Fibroblast of peridontal ligament (primary cell): ENCODE results near the gene FAM162A.

ENCODE experiments used
- DNase-seq: peaks from one replicate; pipeline ENCODE4 v3.0.0-alpha.2; 2010; ENCODE audit errors: extremely low read depth

Gene FAM162A

DNA sequence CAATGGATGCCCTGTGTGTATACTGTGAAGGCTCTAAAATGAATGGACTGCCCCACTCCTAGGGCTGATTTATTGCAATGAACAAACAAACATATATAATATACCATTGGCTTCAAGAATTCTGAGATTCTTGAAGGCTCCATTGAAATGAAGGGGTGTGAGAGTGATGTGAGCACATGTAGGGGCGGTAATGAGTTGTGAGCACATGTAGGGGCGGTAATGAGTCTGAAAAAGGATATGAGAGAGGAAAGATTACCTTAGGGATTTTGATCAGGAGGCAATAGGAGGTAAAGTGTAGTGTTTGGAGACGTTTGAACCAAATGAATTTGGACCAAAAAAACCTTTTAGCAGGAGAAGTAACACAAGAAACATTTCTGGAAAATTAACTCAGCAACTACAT is 3.7 kb downstream of the FAM162A start:
- no peak for DNase-seq

DNA sequence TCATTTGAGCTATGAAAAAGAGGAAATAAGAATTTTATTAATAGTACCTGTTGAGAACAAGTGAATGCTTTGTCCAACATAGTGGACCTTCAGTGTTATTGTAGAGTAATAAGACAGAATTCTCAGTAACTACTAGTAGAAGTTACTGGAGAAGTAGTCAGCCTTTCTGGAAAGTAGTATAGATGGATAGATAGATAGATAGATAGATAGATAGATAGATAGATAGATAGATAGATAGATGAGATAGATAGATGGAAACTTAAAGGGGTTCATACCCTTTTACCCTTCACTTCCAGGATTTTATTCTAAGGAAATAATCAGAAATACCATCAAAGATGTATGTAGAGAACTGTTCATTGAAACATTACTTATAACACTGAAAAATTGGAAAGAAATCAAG is 5.2 kb downstream of the FAM162A start:
- DNase-seq: no peak

DNA sequence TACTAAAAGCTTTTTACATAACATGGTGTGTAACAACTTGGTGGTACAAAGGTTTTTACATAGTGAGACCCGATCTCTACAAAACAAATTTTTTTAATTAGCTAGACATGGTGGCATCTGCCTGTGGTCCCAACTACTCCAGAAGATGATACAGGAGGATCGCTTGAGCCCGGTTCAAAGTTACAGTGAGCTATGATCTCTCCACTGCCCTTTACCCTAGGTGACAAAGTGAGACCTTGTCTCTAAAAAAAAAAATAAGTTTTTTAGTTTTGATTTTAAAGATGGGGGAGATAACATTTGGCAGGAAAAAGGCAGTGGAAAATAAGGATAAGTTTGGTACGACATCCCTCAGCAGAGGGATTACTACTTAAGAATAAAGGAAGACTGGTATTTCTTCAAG is 5.9 kb downstream of the FAM162A start:
- DNase-seq: no peak

DNA sequence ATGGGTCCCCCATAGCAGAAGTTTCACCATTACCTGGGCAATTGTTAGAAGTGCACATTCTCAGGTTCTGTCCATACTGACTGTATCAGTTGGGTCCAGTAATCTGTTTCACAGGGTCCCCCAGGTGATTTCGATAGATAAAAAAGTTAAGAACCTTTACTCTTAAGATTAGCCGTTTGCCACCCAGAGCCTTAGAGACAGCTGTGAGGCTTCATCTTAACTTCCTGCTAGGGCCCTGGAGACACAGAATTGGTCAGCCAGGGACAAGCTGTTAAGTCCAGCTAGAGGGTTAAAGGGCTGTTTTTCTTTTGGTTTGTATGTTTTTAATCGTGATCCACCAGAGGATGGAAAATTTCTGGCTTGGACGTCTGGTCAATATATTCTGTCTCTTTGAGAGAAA is 6.7 kb downstream of the FAM162A start:
- no peak for DNase-seq

DNA sequence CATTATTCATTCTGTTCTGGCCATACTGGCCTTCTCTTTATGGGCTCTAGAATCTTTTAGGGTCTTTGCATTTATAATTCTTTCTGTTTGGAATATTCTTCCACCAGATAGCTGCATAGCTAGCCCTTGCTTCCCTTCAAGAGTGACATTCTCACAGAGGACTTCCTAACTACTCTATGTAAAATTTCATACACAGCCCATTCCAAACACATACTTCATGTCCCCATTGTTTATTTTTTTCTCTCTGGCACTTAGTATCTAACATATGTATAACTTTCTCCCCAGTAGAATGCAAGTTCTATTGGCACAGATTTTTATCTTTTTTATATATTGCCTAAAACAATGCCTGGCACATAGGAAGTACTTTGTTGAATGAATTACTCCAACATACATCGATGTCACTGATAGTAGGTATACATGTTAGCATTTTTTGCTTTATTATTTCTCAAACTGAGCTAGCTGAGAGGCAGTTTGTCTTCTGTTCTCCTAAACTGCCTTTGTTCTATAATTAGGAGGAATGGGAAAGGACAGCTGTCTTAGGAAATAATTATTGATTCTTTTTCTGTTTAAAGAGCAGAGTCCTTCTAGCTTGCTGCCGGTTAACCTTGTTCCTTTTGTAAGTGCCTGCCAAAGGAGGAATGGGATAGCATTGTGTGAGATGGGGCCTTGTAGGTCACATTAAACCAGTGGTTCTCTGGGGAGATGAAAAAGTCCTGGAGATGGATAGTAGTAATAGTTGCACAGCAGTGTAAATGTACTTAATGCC is 7.9 kb downstream of the FAM162A start:
- DNase-seq: no peak

DNA sequence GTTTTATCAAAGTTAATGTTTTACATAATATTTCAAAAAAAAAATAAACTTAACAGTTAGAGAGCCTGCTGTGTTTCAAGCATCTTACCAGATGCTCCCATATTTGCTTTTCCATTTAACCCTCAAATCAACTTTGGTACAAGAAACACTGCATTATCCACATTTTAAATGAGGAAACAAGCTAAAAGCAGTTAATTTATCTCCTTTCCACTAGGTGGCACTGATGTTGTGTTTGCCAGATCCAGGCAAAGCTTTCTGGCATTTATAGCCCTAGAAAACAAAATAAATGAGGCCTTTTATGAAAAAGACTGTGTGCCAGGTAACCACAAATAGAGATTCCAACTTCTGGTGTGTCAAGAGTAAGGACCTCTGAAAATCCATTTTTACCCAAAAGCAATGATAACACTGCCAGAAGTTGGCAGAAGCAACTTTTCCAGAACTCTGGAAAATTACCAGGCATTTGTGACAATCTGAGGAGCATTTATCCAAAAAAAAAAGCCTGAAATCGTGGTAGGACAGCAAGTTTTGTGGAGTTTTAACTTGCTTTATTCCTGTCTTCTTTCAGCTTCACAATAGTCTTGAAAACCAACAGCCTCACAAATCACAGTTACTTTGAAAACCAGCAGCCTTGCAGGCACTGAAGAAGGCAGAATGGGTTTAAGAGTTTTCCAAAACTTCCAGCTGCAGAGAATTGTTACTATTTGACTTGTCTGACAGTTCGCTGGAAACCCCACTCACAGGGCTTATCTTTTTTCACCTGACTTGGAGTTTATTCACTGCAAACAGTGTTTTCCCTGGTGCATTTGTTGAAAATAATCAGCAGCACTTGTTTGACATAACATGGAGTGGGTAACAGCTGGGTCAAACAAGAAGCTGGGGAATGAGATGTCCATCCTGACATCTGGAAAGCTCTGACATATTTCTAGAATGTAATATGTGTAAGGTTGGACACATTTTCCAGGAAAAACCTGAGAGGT is 9.2 kb downstream of the FAM162A start:
- peak; percentile 67 for DNase-seq

DNA sequence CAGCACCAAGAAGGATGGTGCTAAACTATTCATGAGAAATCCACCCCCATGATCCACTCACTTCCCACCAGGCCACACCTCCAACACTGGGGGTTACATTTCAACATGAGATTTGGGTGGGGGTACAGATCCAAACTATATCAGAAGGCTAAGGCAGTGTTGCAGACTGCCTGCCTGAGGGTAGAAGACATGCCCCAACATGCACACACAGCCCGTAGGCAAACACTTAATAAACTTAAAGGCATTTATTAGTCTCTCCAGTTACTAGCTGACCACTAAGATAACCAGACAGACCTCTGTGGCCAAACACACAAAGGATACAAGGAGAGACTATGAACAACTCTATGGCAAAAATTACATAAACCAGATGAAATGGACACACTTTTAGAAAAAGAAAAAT is 10.2 kb downstream of the FAM162A start:
- DNase-seq: no peak

DNA sequence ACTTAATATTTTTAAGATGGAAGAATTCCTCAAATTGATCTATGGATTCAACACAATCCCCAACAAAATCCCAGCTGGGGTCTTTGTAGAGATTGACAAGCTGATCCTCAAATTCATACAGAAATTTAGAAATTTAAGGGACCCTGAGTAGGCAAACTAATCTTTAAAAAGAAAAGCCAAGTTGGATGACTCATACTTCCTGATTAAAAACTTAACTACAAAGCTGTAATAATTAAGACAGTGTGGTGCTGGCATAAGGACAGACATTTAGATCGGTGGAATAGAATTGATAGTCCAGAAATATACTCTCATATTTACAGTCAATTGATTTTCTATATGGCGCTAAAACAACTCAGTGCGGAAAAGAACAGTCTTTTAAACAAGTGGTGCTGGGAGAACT is 11.6 kb downstream of the FAM162A start:
- peak; percentile 12 for DNase-seq

DNA sequence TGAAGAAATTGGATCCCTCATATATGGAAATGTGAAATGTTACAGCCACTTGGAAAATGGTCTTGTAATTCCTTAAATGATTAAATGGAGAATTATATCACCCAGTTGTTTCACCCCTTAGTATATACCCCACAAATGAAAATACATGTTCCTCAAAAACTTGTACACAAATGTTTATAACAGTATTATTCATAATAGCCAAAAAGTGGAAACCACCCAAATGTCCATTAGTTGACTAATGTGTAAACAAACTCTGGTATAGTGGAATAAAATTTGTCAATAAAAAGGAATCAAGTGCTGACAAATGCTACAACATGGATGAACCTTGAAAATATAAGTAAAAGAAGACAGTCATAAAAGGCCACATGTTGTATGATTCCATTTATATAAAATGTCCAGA is 12.5 kb downstream of the FAM162A start:
- DNase-seq: no peak

DNA sequence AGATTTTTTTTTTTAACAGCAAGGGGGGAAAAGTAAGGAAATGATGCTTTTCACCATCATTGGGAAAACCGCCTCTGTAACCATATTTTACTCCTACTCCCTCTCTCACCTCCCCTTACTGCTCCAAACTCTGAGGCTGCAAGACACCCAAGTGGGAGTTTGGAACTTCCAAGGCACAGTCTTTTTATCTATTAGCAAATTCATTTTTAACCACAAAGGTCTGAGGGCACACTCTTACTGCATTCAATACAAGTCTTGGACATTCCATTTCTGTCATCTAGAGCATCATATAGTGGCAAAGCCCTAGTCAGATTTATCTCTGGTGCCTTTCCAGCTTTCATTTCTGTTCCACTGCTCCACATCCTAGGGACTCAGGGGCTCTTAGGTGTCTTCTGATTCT is 13.2 kb downstream of the FAM162A start:
- DNase-seq: no peak

DNA sequence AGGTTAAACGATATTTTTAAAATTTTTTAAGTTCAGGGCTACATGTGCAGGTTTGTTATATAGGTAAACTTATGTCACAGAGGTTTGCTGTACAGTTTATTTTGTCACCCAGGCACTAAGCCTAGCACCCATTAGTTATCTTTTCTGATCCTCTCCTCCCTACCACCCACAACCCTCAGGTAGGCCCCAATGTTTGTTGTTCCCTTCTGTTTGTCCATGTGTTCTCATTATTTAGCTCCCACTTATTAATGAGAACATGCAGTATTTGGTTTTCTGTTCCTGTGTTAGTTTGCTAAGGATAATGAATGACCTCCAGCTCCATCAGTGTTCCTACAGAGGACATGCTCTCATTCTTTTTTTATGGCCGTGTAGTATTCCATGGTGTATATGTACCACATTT is 14.9 kb downstream of the FAM162A start:
- DNase-seq: no peak

DNA sequence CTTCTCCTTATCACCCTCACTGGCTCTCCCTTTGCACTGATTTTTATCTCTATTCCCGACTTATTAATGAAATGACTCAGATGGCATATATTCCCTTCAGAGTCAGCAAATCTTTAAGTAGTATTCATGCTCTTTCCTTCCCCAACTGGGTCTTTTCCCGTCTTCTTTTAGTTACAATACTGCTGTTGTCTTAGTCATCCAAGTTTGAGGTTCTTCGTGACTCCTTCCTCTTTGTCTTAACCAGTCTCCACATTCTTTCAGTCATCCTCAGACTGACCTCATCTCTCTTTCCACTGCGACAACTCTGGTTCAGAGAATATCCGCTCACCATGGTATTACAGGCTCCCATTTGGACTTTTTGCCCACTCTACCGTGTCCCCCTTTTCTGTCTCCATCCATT is 19.5 kb downstream of the FAM162A start:
- no peak for DNase-seq

DNA sequence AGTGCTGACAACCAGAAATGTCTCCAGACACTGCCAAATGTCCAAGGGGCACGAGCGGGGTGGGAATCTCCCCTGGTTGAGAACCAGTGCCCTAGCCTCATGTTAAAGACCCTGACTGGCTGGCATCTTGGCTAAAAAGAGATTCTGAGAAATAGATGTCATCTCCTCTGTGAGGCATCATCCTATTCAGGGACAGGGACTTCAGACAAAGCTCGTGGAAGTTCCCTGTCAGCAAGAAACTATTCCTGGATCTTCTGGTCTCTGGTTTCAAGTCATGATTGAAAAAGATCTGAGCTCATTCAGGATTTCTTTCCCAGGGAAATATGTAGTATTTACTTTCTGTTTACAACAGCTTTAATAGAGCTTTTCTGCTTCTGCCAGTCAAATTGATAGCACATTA is 21.0 kb downstream of the FAM162A start:
- no peak for DNase-seq

DNA sequence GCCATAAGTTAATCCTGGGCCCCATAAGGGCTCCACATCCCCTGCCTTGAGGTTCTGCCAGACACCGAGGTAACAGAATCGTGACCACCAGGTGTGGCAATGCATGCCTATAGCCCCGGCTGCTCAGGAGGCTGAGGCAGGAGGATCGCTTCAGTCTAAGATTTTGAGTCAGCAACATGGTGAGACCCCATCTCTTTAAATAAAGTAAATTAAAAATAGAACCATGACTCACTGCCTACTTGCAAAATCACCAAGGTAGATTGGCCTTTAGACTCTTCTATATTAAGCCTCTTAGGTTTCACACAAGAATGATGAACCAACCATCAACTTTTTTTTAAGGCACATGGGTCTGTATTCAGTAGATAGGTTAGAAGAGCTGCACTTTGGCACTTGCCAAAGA is 22.2 kb downstream of the FAM162A start:
- DNase-seq: no peak

DNA sequence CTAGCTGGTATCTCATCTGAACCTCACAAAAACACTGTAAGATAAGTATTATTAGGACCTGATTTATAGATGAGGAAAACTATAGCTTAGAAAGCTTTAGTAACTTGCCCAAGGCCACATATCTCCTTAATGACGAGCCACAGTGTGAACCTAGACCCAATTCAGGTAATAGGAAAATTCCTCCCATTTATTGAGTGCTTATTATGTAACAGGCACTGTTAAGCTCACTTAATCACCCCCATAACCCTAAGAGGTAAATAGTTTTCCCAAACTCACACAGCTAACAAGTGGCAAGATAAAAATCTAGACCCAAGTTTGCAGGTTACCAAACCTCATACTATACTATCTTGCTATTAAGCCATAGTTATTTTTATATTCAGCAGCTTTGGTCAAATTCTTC is 24.0 kb downstream of the FAM162A start:
- no peak for DNase-seq

DNA sequence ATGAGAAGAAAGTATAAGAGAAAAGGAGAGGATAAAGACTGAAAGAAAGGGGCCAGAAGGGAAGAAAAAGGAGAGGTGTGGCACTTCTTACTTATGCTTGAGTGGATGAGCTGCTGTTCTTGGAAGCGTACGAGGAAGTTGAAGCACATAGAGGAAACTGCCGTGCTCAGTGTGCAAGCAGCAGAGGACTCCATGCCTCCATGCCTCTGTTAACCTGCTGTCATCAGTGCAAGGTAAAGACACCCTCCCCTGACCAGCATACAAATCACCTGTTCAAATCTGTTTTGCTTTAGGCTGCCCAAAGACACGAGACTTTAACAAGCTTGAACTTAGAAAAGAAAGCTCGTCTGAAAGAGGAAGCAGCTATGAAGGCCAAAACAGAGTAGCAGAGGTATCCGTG is 25.5 kb downstream of the FAM162A start:
- DNase-seq: no peak

DNA sequence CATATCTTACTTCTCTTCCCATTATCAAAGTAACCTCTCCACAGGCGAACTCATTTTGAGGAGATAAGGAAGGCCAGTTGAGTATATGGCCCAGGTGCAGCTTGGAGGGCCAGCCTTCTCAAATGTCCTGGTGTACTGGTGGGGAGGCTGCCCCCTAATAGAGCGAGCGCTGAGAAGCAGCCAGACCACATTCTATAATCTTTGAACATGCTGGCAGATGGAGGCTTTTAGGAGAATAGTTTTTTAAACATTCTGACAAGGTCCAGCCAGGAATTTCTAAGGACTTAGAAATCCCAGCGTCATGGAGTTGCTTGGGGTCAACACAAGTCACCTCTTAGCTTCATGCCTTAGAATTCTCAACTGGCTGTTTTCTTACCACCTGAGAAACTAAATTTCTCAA is 26.1 kb downstream of the FAM162A start:
- DNase-seq: no peak

DNA sequence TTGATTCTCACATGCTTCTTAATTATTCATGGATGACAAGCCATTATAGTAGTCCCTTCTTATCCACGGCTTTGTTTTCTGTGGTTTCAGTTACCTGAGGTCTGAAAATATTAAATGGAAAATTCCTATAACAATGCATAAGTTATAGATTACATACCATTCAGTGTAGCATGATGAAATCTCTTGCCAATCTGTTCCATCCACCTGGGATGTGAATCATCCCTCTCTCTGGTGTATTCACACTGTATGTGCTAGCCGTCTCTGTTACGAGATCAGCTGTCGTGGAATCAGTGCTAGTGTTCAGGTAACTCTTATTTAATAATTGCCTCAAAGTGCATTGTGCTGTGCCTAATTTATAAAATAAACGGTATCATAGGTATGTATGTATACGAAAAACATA is 26.7 kb downstream of the FAM162A start:
- DNase-seq: no peak

DNA sequence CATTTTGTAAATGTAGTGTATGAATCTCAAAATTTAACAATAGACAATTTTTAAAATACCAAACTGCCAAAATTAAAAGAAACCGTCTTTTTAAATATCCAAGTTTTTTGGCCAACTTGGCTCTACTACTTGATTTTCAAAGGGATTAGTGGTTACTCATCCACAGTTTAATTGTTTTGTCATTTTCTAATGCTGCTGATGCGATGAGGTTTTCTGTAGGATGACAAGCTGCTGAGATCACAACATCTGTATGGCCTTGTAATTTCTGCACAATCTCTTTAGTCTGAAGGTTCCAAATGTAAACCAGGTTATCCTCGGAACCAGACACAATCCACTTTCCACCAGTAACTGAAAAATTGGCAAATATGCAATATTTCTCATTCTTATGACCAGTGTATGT is 30.4 kb downstream of the FAM162A start:
- DNase-seq: no peak

DNA sequence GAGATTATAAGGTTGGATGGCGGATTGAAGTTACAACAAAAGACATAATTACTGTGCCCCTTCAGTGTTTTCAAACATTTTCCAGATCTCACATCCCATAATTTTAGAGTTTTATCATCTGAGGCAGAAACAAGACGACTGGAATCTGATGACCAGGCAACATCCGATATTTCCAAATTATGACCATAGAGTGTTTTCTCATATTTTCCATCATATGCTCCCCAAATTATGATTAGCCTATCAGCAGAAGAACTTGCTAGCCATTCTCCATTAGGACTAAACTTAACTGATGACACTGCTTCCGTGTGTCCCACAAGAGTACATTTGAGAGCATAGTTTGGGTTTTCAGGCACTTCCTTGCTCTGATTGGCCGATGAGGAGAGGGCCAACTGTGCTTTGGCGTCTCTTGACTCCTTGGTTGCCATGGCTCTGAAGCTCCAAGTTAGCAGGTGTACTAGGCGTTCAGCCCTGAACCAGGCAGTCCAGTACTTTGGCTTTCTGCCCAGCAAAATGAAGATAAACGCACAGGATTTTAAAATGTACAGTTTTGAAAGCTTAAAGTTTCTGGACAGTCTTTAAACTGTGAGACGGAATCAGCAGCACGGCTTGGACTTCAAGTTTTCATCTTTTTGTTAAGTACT is 31.2 kb downstream of the FAM162A start:
- DNase-seq: peak; percentile 43

DNA sequence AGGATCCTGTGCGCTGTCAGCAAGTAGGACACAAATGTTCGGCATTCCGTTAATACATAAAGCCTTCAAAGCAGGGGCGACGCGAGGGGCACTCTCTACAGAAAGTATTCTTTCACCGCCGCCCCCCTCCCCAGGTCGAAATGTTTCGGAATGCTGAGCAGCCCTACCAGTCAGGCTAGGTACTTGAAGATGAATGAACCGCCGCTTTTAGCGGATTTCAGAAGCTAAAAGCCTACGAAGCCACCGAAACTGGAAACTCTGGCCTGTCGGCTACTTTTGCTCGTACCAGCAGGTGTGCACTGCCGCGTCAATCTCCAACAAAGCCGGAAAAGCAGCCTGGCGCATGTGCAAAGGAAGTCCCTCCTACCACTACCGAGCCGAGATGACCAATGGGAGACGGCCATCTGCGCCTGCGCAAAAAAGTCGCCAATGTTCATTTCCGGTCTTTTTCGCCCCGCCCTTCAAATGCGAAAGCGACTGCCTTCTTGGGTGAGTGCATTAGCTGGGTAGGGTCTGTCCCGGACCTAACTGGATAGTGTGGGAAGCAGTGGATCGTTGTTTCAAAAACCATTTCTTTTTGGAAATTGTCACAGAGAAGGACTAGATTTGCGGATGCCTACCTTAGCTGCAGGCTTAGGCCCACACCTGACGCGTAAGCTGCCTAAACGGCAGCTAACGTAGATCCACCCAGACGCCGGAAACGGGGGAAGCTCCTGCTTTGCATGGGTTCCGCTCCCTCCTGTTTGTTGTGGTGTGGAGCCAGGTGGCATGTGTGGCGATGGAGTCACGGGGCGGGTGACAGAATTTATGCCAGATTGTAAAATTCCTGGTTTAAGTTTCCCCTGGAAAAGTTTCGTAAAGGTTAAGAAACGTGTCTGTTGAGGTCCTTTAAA is 32.0 kb downstream of the FAM162A start, which contains the start of gene WDR5B:
WDR5B (minus strand) TSS at position 301 of the 893 bp plus-strand sequence. CDS start 534 bp downstream, outside the sequence.
- DNase-seq: peak; percentile 98
